ENCODE data around the gene PC. TPM values are rescaled to one million over a fixed set of nuclear protein-coding genes. Genes with fewer than 3 reads are reported as not detected.

Gene PC
- total RNA-seq, 1 experiment from 2014 or later, result 24.5 TPM

DNA sequence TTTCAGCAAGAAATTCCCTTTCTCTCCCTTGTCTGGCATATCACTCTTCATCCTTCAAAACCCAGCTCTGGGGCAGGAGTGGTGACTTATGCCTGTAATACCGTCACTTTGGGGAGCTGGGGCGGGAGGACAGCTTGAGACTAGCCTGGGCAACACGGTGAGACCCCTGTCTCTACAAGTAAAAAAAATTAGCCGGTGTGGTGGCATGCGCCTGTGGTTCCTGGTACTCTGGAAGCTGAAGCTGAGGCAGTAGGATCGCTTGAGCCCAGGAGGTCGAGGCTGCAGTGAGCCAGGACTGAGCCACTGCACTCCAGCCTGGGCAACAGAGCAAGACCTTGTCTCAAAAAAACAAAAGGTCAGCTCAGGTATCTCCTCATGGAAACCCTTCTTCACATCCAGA lies 116.3 kb downstream of the PC start:
- Histone ChIP-seq H3K4me2 (ENCODE audit: low read length) (peak overlapping the region; percentile 92), H3F3A (ENCODE audit: low read length, unreplicated experiment) (no peaks in the 10 kb centered on the region), H3K27me3 (ENCODE audit: low read length) (no peaks in the 10 kb centered on the region), H3K9me3 (ENCODE audit: low read length) (no peaks in the 10 kb centered on the region), H3K4me1 (ENCODE audit: insufficient read depth, low read length) (peaks cover 33% of the 10 kb centered on the region), H3K79me2 (ENCODE audit: low read length) (peaks cover 45% of the 10 kb centered on the region), H4K20me1 (ENCODE audit: low read length) (no peaks in the 10 kb centered on the region), H3K27ac (ENCODE audit: low read length) (no peak overlapping the region), H3K4me3 (ENCODE audit: low read length) (peak overlapping the region; percentile 96), H2AFZ (ENCODE audit: low read length) (no peak overlapping the region), H3K9ac (ENCODE audit: low read length) (peak overlapping the region; percentile 99), H3K9me2 (replicated peaks; ENCODE audit: low read length) (no peaks in the 10 kb centered on the region), H3K36me3 (ENCODE audit: low read depth, low read length) (peaks cover 20% of the 10 kb centered on the region; the same call in 1 of the 2 replicates)
- no peak for DNase-seq
- no peak for ATAC-seq
- TF ChIP-seq, protein P1, sequence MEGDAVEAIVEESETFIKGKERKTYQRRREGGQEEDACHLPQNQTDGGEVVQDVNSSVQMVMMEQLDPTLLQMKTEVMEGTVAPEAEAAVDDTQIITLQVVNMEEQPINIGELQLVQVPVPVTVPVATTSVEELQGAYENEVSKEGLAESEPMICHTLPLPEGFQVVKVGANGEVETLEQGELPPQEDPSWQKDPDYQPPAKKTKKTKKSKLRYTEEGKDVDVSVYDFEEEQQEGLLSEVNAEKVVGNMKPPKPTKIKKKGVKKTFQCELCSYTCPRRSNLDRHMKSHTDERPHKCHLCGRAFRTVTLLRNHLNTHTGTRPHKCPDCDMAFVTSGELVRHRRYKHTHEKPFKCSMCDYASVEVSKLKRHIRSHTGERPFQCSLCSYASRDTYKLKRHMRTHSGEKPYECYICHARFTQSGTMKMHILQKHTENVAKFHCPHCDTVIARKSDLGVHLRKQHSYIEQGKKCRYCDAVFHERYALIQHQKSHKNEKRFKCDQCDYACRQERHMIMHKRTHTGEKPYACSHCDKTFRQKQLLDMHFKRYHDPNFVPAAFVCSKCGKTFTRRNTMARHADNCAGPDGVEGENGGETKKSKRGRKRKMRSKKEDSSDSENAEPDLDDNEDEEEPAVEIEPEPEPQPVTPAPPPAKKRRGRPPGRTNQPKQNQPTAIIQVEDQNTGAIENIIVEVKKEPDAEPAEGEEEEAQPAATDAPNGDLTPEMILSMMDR (conservative IDR thresholded peaks at IDR 0.05; ENCODE audit: low read depth, low read length), result no peak
- TF ChIP-seq EZH2phosphoT487 (IDR thresholded peaks at IDR 0.05; ENCODE audit: borderline replicate concordance, low read length), result no peak
- no peak for TF ChIP-seq EZH2 (IDR thresholded peaks at IDR 0.05; ENCODE audit: low read length, unreplicated experiment)
- intact Hi-C loops (cut with micrococcal nuclease), result no loop called here
- CTCF ChIA-PET, result no interaction called here
- POLR2A ChIA-PET (ENCODE audit: unreplicated experiment), result interaction anchor here (0.6 kb wide), 1 partner anchor 165 kb away, joined by 3 read pairs; no protein-coding TSS in a partner anchor
- BruUV-seq (replicated peaks), result no TSS peak

DNA sequence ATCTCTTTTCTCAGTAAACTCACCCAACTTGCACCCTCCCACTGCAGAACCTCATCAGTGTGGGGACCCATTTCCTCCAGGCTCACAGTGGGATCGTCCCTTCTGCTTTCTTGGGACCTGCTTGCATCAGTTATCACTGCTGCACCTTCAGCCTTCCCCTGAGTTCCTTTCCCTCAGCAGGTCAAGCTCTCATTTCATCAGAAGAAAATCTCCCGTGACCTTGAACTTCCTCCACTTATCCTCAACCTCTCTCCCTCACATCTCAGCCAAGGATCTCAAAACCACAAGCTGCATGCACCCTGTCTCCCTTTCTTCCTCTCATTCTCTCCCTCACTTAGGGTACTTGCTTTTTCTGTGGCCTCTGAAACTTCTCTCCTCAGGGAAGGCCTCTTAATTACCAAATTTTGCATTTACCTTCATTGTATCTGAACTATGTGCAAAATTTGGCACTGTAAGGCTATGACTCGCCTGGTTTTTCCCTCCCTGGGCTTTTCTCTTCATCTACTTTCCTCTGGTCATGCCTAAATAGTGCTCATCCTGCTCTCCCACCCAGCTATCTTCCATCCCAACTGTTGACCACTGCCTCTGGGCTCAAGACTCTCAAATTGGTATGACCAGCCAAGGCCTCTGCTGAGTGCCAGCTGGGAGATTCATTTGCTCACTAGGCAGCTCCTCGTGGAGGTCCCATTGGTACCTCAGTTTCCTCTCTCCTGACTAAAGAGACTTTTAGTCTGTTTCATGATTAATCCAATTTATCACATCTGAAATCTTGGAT lies 117.7 kb downstream of the PC start:
- intact Hi-C loops (cut with micrococcal nuclease), result no loop called here
- no peaks in the 10 kb centered on the region for H3K9me2 ChIP-seq (replicated peaks; ENCODE audit: low read length)
- ChIA-PET CTCF (interaction anchor here (0.7 kb wide), 3 partner anchors 40 to 211 kb away, joined by 7 to 11 read pairs (median 11); no protein-coding TSS in a partner anchor), POLR2A (ENCODE audit: unreplicated experiment) (no interaction called here)
- no peak overlapping the region for H3K4me3 ChIP-seq (ENCODE audit: low read length)
- DNase-seq (no peak), ATAC-seq (no peak)
- H3F3A ChIP-seq (ENCODE audit: low read length, unreplicated experiment), result no peaks in the 10 kb centered on the region
- H4K20me1 ChIP-seq (ENCODE audit: low read length), result no peaks in the 10 kb centered on the region
- H2AFZ ChIP-seq (ENCODE audit: low read length), result no peak overlapping the region
- H3K4me2 ChIP-seq (ENCODE audit: low read length), result no peak overlapping the region
- H3K9ac ChIP-seq (ENCODE audit: low read length), result no peak overlapping the region
- H3K27me3 ChIP-seq (ENCODE audit: low read length), result no peaks in the 10 kb centered on the region
- BruUV-seq (replicated peaks), result no TSS peak
- peaks cover 41% of the 10 kb centered on the region for H3K79me2 ChIP-seq (ENCODE audit: low read length)
- no peak overlapping the region for H3K27ac ChIP-seq (ENCODE audit: low read length)
- TF ChIP-seq EZH2phosphoT487 (IDR thresholded peaks at IDR 0.05; ENCODE audit: borderline replicate concordance, low read length), result no peak
- no peak for TF ChIP-seq EZH2 (IDR thresholded peaks at IDR 0.05; ENCODE audit: low read length, unreplicated experiment)
- TF ChIP-seq, protein P1 (conservative IDR thresholded peaks at IDR 0.05; ENCODE audit: low read depth, low read length), result no peak
- peaks cover 21% of the 10 kb centered on the region for H3K4me1 ChIP-seq (ENCODE audit: insufficient read depth, low read length)
- peaks cover 11% of the 10 kb centered on the region; the same call in 1 of the 2 replicates for H3K36me3 ChIP-seq (ENCODE audit: low read depth, low read length)
- no peaks in the 10 kb centered on the region for H3K9me3 ChIP-seq (ENCODE audit: low read length)

Data from PC-3 (cell line).